HPDE6-E6E7 (cell line): ENCODE results near the gene CCNT1.
"Not testable (repeated sequence)": the region's sequence is repeated elsewhere in the genome, so short reads cannot be mapped to it uniquely, and the experiment has no call there.

Experiments used
- DNase-seq: peaks from one replicate; pipeline ENCODE4 v3.0.0; 2011; ENCODE audit warnings: missing footprints; ENCODE audit errors: extremely low spot score

The CCNT1 gene

GRCh38 chr12:48691826-48692487 lies 24.6 kb downstream of the CCNT1 start:
- DNase-seq, result no peak

- no peak for DNase-seq
Observed at GRCh38 chr12:48690990-48691389, 25.5 kb downstream of the CCNT1 start.

- no peak for DNase-seq
Observed at GRCh38 chr12:48690436-48690835, 26.1 kb downstream of the CCNT1 start.

- no peak for DNase-seq
Observed at GRCh38 chr12:48688836-48689235, 27.7 kb downstream of the CCNT1 start.

- no peak for DNase-seq
Observed at GRCh38 chr12:48687592-48687991, 28.9 kb downstream of the CCNT1 start.

GRCh38 chr12:48686615-48687334 lies 29.7 kb downstream of the CCNT1 start:
- DNase-seq, result no peak

- DNase-seq, result no peak
Observed at GRCh38 chr12:48686037-48686595, 30.4 kb downstream of the CCNT1 start.

- DNase-seq, result no peak
Observed at GRCh38 chr12:48683534-48683933, 33.0 kb downstream of the CCNT1 start.

GRCh38 chr12:48682927-48683326 lies 33.6 kb downstream of the CCNT1 start:
- DNase-seq, result no peak

GRCh38 chr12:48682533-48682905 lies 34.0 kb downstream of the CCNT1 start:
- DNase-seq, result not testable (repeated sequence)

- DNase-seq, result peak; percentile 99
Observed at GRCh38 chr12:48681710-48682532, 34.6 kb downstream of the CCNT1 start, which contains the start of gene KANSL2. Gene KANSL2 (minus strand): TSS chr12:48682238. CDS start chr12:48681632, 606 bp downstream.

- DNase-seq, result no peak
Observed at GRCh38 chr12:48681399-48681709, 35.2 kb downstream of the CCNT1 start.

- no peak for DNase-seq
Observed at GRCh38 chr12:48680861-48681260, 35.6 kb downstream of the CCNT1 start.

GRCh38 chr12:48678551-48679185 lies 37.8 kb downstream of the CCNT1 start:
- no peak for DNase-seq

GRCh38 chr12:48671231-48671856 lies 45.2 kb downstream of the CCNT1 start:
- DNase-seq, result peak; percentile 27

GRCh38 chr12:48668996-48669395 lies 47.5 kb downstream of the CCNT1 start:
- no peak for DNase-seq

- DNase-seq, result no peak
Observed at GRCh38 chr12:48659863-48660262, 56.6 kb downstream of the CCNT1 start.

GRCh38 chr12:48651681-48652080 lies 64.8 kb downstream of the CCNT1 start:
- no peak for DNase-seq

- DNase-seq, result not testable (repeated sequence)
Observed at GRCh38 chr12:48645354-48645753, 71.2 kb downstream of the CCNT1 start.

- no peak for DNase-seq
Observed at GRCh38 chr12:48643011-48643410, 73.5 kb downstream of the CCNT1 start.
